Psoas muscle (tissue), 8 donors: ENCODE measurements around the gene GRM4. TPM values are rescaled to one million over a fixed set of nuclear protein-coding genes. Genes with fewer than 3 reads are reported as not detected.

Experiments used
- ATAC-seq, 4 donors: fragments of 200-7000 bp; cut with Tn5 transposase; one replicate each; pipeline ENCODE4 v1.9.1; 2020; ENCODE audit warnings: moderate library complexity in 3 of 4, mild to moderate bottlenecking in 2 of 4
- DNase-seq, 2 donors: peaks; one replicate each; pipeline ENCODE4 v3.0.0-alpha.2; 2020
- H3K27ac ChIP-seq: fragments of 200-600 bp; one replicate; pipeline ENCODE4 v1.8.0; 2022
- H3K27me3 ChIP-seq, 3 donors: fragments of 200-600 bp in 1 of 3; one replicate each; pipeline versions ENCODE4 v1.6.1 to v1.8.0; 2013 to 2022; ENCODE audit warnings: low read length in 2 of 3, mild to moderate bottlenecking in 2 of 3, moderate library complexity in 1 of 3; ENCODE audit not compliant: insufficient read depth in 3 of 3
- H3K36me3 ChIP-seq, 2 donors: fragments of 200-600 bp in 1 of 2; one replicate each; pipeline versions ENCODE4 v1.6.1 to v1.8.0; 2013 to 2022; ENCODE audit warnings: low read depth in 1 of 2, mild to moderate bottlenecking in 1 of 2, moderate library complexity in 1 of 2; ENCODE audit not compliant: insufficient read depth in 1 of 2
- H3K4me1 ChIP-seq: fragments of 200-600 bp; one replicate; pipeline ENCODE4 v1.8.0; 2022
- H3K4me3 ChIP-seq: fragments of 200-600 bp; one replicate; pipeline ENCODE4 v1.8.0; 2022; ENCODE audit warnings: mild to moderate bottlenecking
- H3K9me3 ChIP-seq: fragments of 200-600 bp; one replicate; pipeline ENCODE4 v1.8.0; 2022
- CTCF ChIP-seq: fragments of 200-600 bp; IDR thresholded peaks from one replicate; pipeline ENCODE4 v1.8.0; 2022; ENCODE audit warnings: antibody characterized with exemption
- WGBS, 3 donors: extraction: QIAGEN DNeasy Blood & Tissue Kit; methylation state at CpG; one replicate each; pipeline versions ENCODE4 v1.1.6 to v1.1.7; 2013; 5-methylcytosine and 5-hydroxymethylcytosine counted together
- intact Hi-C, 2 donors: fragments of 100-400 bp; cut with DNase I; formaldehyde crosslinking; loops; one replicate each; pipeline versions ENCODE4 v1.11.0 to v1.14.2; 2022
- polyA plus RNA-seq, 3 donors: library from polyadenylated mRNA; stranded (reverse); fragments of 200-250 nt; gene quantifications; one replicate each; pipeline ENCODE4 v1.2.3, GENCODE V29; 2013
- total RNA-seq, 4 donors: library from RNA; stranded (reverse); fragmentation: NEBNext Ultra II Directional in 2 of 4; extraction: Animal tissue kit (Norgen Biotek cat#: 25700) in 2 of 4; gene quantifications; one replicate each; pipeline versions ENCODE4 v1.2.1 to v1.2.4, GENCODE V29; 2021 to 2023
- donor health status: healthy with polysubstance abuse.
- donor health status: DM: no; HTN: no; CAD: no; lungs with moderate emphysema.
- donor health status: Bipolar disorder and iron deficiency.
- donor health status: healthy.
- donor health status: DM: yes; HTN: yes; CAD: no.
- donor health status: DM: no; HTN: no; CAD: no.
- donor health status: DM: no; HTN: no; CAD: no.
- donor health status: DM: yes; HTN: yes; CAD: no.

Gene GRM4
- total and polyA plus RNA-seq, 7 donors, result 0.07 to 0.39 (median 0.14) TPM; not detected in 4

DNA sequence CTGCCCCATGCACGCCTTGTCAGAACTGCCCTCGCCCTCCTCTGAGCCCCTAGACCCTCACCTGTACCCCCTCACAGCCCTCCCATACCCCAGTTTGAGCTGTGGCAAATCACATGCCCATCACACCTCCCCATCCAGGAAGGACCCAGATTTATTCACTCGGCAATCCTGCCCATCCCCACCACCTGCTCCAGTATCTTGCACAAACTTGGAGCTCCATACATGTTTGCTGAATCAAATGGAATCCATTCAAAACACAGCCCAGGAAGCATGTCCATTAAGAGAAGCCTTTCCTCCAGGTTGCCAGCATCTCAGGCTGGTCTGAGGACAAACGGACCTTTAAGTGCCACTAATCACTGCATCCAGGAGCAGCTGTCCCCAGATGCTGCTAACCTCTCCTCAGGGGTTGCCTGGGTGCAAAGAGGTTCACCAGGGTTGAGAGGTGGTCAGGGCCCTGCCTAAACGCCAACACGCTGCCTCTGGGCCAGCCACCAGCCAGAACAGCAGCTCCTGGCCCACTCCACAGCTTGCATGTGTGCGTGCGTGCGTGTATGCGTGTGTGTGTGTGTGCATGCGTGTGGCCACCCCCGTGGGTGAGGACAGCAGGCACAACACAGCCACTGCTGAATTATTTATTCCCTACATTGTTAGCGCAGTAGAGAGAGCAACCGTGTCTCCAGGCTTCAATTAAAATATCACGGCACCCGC lies 31.0 kb downstream of the GRM4 start:
- peaks cover 0 to 28% (median 5%) of the 10 kb centered on the region in 3 donors for H3K27me3 ChIP-seq
- no peak for DNase-seq
- H3K4me3 ChIP-seq, result no peak overlapping the region
- no peak for TF ChIP-seq CTCF
- no peaks in the 10 kb centered on the region for H3K4me1 ChIP-seq
- H3K36me3 ChIP-seq, result no peaks in the 10 kb centered on the region
- no peaks in the 10 kb centered on the region for H3K9me3 ChIP-seq
- H3K27ac ChIP-seq, result no peak overlapping the region
- 53 to 69% (median 56%) methylated on average over 16 of the region's 16 CpGs for WGBS, 3 donors
- no peak for ATAC-seq
- intact Hi-C loops, result no loop called here

GRCh38 chr6:34113532-34113931 lies 32.4 kb downstream of the GRM4 start:
- 27 to 36% (median 34%) methylated on average over 3 of the region's 3 CpGs for WGBS, 3 donors
- peaks cover 0 to 34% (median 5%) of the 10 kb centered on the region in 3 donors for H3K27me3 ChIP-seq
- no peak overlapping the region for H3K4me3 ChIP-seq
- intact Hi-C loops, result no loop called here
- H3K36me3 ChIP-seq, result no peaks in the 10 kb centered on the region
- H3K4me1 ChIP-seq, result no peaks in the 10 kb centered on the region
- TF ChIP-seq CTCF, result no peak
- DNase-seq, result no peak
- H3K27ac ChIP-seq, result no peak overlapping the region
- ATAC-seq, result no peak
- H3K9me3 ChIP-seq, result no peaks in the 10 kb centered on the region

DNA sequence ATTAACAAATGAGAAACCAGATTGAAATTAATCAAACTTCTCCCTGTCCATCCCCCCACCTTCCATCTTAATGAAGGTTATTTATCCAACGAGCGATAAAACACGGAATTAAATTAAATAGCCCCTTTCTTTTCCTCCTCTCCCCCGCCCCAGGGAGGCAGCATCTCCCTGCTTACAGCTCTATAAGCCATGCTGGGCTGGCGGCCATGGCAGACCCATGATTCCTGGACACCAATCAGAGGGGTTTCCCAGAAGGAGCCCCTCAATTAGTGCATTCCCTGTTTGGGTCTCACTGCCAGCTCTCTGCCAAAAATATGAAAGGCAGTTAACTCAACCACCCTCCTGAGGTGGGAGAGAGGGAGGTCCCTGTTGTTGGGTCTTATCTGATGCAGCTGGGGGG lies 33.8 kb downstream of the GRM4 start:
- Histone ChIP-seq H3K27ac (no peak overlapping the region), H3K27me3 (peaks cover 0 to 34% (median 5%) of the 10 kb centered on the region in 3 donors), H3K4me3 (no peak overlapping the region), H3K4me1 (no peaks in the 10 kb centered on the region), H3K36me3 (no peaks in the 10 kb centered on the region), H3K9me3 (no peaks in the 10 kb centered on the region)
- WGBS, 3 donors, result 43 to 61% (median 60%) methylated on average over 5 of the region's 5 CpGs
- ATAC-seq, result no peak
- DNase-seq, result no peak
- TF ChIP-seq CTCF, result no peak
- intact Hi-C loops, result no loop called here

- Histone ChIP-seq H3K4me3 (no peak overlapping the region), H3K27me3 (peaks cover 0 to 37% (median 5%) of the 10 kb centered on the region in 3 donors)
These were observed 35.3 kb downstream of the GRM4 start for GRCh38 chr6:34110610-34111009.

More at GRCh38 chr6:34110610-34111009, 35.3 kb downstream of the GRM4 start:
- no peak for TF ChIP-seq CTCF
- 54 to 61% (median 60%) methylated on average over 6 of the region's 6 CpGs for WGBS, 3 donors
- DNase-seq (no peak), ATAC-seq (no peak)
- intact Hi-C loops, result no loop called here
- Histone ChIP-seq H3K4me1 (no peaks in the 10 kb centered on the region), H3K9me3 (no peaks in the 10 kb centered on the region), H3K36me3 (no peaks in the 10 kb centered on the region), H3K27ac (no peak overlapping the region)
